Gastroesophageal sphincter (tissue), 4 donors: ENCODE results near the gene CPB2. TPM values are rescaled to one million over a fixed set of nuclear protein-coding genes. Genes with fewer than 3 reads are reported as not detected.

Experiments used
- ATAC-seq: fragments of 150-250 bp; one replicate; pipeline ENCODE4 v1.9.1; 2016; ENCODE audit warnings: mild to moderate bottlenecking, moderate library complexity
- H3K27ac ChIP-seq, 4 donors: fragments of 200-600 bp; sonication (generic) in 3 of 4; 1 replicate in 3 of 4; 2 replicates in 1 of 4; pipeline ENCODE4 v1.5.1; 2016 to 2019
- H3K27me3 ChIP-seq: fragments of 200-600 bp; sonication (generic); one replicate; pipeline ENCODE4 v1.5.1; 2019
- H3K36me3 ChIP-seq, 2 donors: fragments of 200-600 bp; sonication (generic); one replicate each; pipeline ENCODE4 v1.5.1; 2019; ENCODE audit warnings: control low read depth in 1 of 2
- H3K4me1 ChIP-seq, 3 donors: fragments of 200-600 bp; sonication (generic); 1 replicate in 2 of 3; 2 replicates in 1 of 3; pipeline ENCODE4 v1.5.1; 2016 to 2019; ENCODE audit warnings: control low read depth in 2 of 3
- H3K4me3 ChIP-seq, 2 donors: fragments of 200-600 bp; sonication (generic); one replicate each; pipeline ENCODE4 v1.5.1; 2019; ENCODE audit warnings: mild to moderate bottlenecking in 1 of 2, moderate library complexity in 1 of 2
- H3K9me3 ChIP-seq, 3 donors: fragments of 200-600 bp; sonication (generic); one replicate each; pipeline ENCODE4 v1.5.1; 2017 to 2019; ENCODE audit warnings: control low read depth in 2 of 3
- EP300 ChIP-seq: sonication (generic); formaldehyde crosslinking; IDR thresholded peaks from one replicate; pipeline ENCODE4 v1.6.1; 2017; ENCODE audit warnings: antibody characterized with exemption, mild to moderate bottlenecking
- POLR2A ChIP-seq, 2 donors: fragments of 450-650 bp; IDR thresholded peaks; one replicate each; pipeline ENCODE4 v1.6.1; 2017; ENCODE audit warnings: antibody characterized with exemption in 2 of 2, mild to moderate bottlenecking in 2 of 2, moderate library complexity in 1 of 2
- POLR2AphosphoS5 ChIP-seq: sonication (generic); formaldehyde crosslinking; IDR thresholded peaks from one replicate; pipeline ENCODE4 v1.6.1; 2017; ENCODE audit warnings: antibody characterized with exemption
- WGBS, 2 donors: methylation state at CpG; one replicate each; pipeline ENCODE4 v1.1.5; 2018; ENCODE audit warnings: low coverage in 1 of 2; 5-methylcytosine and 5-hydroxymethylcytosine counted together
- total RNA-seq, 4 donors: library from RNA; depleted of rRNA; stranded (reverse); fragments of >200 nt; gene quantifications; one replicate each; pipeline ENCODE4 v1.1.0, GENCODE V29; 2016
- TF ChIP-seq, protein P1 (sequence below), 4 experiments: fragments of 200-600 bp in 2 of 4; fragments of 450-650 bp in 2 of 4; sonication (generic) in 1 of 4; IDR thresholded peaks; one replicate each; pipeline ENCODE4 v1.5.1; 2017 to 2019; ENCODE audit warnings: antibody characterized with exemption in 4 of 4, mild to moderate bottlenecking in 2 of 4, moderate library complexity in 2 of 4

CPB2 gene
- total RNA-seq, 4 donors from 2014 or later, result not detected

DNA sequence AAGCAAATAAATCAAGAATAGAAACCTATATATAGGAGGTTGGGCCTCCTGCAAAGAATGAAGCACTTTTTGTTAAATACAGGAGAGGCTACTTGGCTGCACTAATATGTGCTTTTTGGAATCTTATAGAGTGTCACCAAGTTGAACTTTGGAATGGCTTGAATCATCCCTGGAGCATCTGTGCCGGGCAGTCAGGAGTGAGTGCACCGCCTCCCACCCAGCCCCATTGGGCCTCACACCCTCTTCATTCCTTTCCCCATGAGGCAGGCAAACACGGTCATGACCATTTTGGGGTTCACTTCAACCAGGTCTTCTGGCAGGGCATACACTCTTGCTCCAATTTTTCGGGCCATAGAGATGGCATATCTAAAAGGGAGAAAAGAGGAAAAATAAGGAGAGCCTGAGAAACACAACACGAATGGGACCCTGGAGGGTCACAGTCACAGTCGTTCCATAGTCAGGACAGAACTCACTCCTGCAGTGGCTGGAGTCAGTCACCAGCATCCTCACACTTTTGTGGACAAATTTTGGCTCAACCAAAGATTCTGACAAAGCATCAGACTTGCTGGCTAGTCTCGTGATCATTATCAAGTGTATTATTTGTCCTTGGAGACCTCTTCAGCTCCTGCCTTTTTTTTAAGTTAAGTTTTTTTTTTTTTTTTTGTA is 22.7 kb upstream of the CPB2 start:
- no peaks in the 10 kb centered on the region for H3K9me3 ChIP-seq
- no peak for TF ChIP-seq POLR2A (IDR thresholded peaks at IDR 0.05)
- no peak for TF ChIP-seq EP300
- TF ChIP-seq POLR2AphosphoS5, result no peak
- TF ChIP-seq, protein P1, sequence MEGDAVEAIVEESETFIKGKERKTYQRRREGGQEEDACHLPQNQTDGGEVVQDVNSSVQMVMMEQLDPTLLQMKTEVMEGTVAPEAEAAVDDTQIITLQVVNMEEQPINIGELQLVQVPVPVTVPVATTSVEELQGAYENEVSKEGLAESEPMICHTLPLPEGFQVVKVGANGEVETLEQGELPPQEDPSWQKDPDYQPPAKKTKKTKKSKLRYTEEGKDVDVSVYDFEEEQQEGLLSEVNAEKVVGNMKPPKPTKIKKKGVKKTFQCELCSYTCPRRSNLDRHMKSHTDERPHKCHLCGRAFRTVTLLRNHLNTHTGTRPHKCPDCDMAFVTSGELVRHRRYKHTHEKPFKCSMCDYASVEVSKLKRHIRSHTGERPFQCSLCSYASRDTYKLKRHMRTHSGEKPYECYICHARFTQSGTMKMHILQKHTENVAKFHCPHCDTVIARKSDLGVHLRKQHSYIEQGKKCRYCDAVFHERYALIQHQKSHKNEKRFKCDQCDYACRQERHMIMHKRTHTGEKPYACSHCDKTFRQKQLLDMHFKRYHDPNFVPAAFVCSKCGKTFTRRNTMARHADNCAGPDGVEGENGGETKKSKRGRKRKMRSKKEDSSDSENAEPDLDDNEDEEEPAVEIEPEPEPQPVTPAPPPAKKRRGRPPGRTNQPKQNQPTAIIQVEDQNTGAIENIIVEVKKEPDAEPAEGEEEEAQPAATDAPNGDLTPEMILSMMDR (IDR thresholded peaks at IDR 0.05), result no peak
- peaks cover 17% of the 10 kb centered on the region for H3K27me3 ChIP-seq
- no peaks in the 10 kb centered on the region for H3K36me3 ChIP-seq
- 82 to 92% methylated on average over 7 of the region's 7 CpGs for WGBS, 2 donors
- no peak overlapping the region for H3K4me3 ChIP-seq
- no peaks in the 10 kb centered on the region for H3K4me1 ChIP-seq
- ATAC-seq, result no peak
- H3K27ac ChIP-seq, result no peak overlapping the region

GRCh38 chr13:46126552-46127357 is 21.9 kb upstream of the CPB2 start:
- TF ChIP-seq, protein P1 (IDR thresholded peaks at IDR 0.05), result peak in 3 of 4 experiments; percentile 31 to 51 (median 32)
- TF ChIP-seq POLR2A (IDR thresholded peaks at IDR 0.05) (no peak), EP300 (no peak)
- Histone ChIP-seq H3K27me3 (peaks cover 17% of the 10 kb centered on the region), H3K4me1 (no peaks in the 10 kb centered on the region), H3K9me3 (no peaks in the 10 kb centered on the region), H3K36me3 (no peaks in the 10 kb centered on the region), H3K27ac (no peak overlapping the region), H3K4me3 (no peak overlapping the region)
- ATAC-seq, result no peak
- 54 to 77% methylated on average over 4 to 6 of the region's 6 CpGs for WGBS, 2 donors

DNA sequence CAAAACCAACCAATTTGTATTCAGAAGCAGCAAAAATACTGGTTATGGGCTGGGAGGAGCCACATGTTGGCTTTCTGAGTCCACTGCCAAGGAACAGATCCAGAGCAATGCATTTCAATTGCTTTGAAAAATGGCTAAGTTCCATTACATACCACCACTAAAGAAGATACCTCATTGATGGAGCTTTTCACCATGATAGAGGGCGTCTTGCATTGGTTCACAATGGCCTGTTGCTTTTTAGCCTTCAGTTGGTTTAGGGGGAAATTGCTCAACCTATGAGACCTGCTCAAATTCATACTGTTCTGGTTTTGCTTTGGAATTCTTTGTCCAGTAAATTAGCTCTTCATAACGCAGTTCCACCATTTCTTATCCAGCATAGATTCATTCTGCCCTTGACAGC is 21.2 kb upstream of the CPB2 start:
- WGBS, 2 donors, result 6% methylated on average over 2 of the region's 2 CpGs; no CpG with 5 or more reads in 1 of the 2 donors
- H3K4me3 ChIP-seq, result no peak overlapping the region
- no peak for TF ChIP-seq EP300

GRCh38 chr13:46124967-46125933 is 20.4 kb upstream of the CPB2 start:
- H3K27ac ChIP-seq, result no peak overlapping the region
- 28 to 38% methylated on average over 10 to 11 of the region's 11 CpGs for WGBS, 2 donors
- ATAC-seq, result no peak

More for the DNA sequence above, 21.2 kb upstream of the CPB2 start:
- H3K27me3 ChIP-seq, result peaks cover 17% of the 10 kb centered on the region
- H3K4me1 ChIP-seq, result no peaks in the 10 kb centered on the region
- ATAC-seq, result no peak
- no peak overlapping the region for H3K27ac ChIP-seq
- H3K36me3 ChIP-seq, result no peaks in the 10 kb centered on the region
- H3K9me3 ChIP-seq, result no peaks in the 10 kb centered on the region

DNA sequence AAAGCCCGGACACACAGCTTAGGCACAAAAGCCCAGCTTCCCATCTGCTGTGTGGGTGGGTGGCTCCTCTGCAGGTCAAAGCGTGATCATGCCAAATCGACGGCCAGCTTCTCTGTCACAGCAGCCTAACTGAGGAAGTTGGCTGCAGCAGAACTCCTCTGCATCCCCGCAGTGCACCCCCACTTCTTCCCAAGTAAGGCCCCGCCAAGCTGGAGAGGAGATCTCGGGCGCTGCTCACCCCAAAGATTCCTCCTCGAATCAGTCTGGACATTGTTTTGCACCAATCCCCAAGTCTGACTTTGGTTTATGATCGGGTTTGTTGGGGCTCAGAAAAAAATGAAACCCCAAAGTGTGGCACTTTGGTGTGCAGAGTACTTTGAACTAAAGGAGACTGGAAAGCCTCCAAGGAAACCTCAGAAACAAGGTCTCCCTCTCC is 19.7 kb upstream of the CPB2 start:
- no peaks in the 10 kb centered on the region for H3K4me1 ChIP-seq
- TF ChIP-seq EP300 (no peak), POLR2A (IDR thresholded peaks at IDR 0.05) (no peak), POLR2AphosphoS5 (no peak)
- TF ChIP-seq, protein P1 (IDR thresholded peaks at IDR 0.05), result no peak
- no peaks in the 10 kb centered on the region for H3K9me3 ChIP-seq
- WGBS, 2 donors, result 40 to 81% methylated on average over 1 to 6 of the region's 10 CpGs
- H3K4me3 ChIP-seq, result no peak overlapping the region
- H3K36me3 ChIP-seq, result no peaks in the 10 kb centered on the region
- no peak overlapping the region for H3K27ac ChIP-seq
- peaks cover 7% of the 10 kb centered on the region for H3K27me3 ChIP-seq
- ATAC-seq, result no peak

More at GRCh38 chr13:46124967-46125933, 20.4 kb upstream of the CPB2 start:
- peaks cover 14% of the 10 kb centered on the region for H3K27me3 ChIP-seq
- H3K4me1 ChIP-seq, result no peaks in the 10 kb centered on the region
- no peaks in the 10 kb centered on the region for H3K36me3 ChIP-seq
- H3K9me3 ChIP-seq, result no peaks in the 10 kb centered on the region
- no peak overlapping the region for H3K4me3 ChIP-seq
- TF ChIP-seq EP300, result no peak
- no peak for TF ChIP-seq POLR2AphosphoS5
